Coronary artery (tissue), 2 donors: Measurements from ENCODE around the gene PLD5.
"Not testable (repeated sequence)": the region's sequence is repeated elsewhere in the genome, so short reads cannot be mapped to it uniquely, and the experiment has no call there.

Experiments
- DNase-seq: peaks from one replicate; pipeline ENCODE4 v3.0.0-alpha.2; 2017; ENCODE audit warnings: low spot score
- H3K27ac ChIP-seq, 2 donors: fragments of 200-600 bp; sonication (generic); one replicate each; pipeline ENCODE4 v1.5.1; 2016 to 2019
- H3K4me3 ChIP-seq: fragments of 200-600 bp; sonication (generic); 2 replicates; pipeline ENCODE4 v1.5.1; 2016; ENCODE audit warnings: mild to moderate bottlenecking, moderate library complexity
- TF ChIP-seq, protein P1 (sequence below): fragments of 200-600 bp; sonication (generic); IDR thresholded peaks from one replicate; pipeline ENCODE4 v1.5.1; 2019; ENCODE audit warnings: antibody characterized with exemption

Gene PLD5

DNA sequence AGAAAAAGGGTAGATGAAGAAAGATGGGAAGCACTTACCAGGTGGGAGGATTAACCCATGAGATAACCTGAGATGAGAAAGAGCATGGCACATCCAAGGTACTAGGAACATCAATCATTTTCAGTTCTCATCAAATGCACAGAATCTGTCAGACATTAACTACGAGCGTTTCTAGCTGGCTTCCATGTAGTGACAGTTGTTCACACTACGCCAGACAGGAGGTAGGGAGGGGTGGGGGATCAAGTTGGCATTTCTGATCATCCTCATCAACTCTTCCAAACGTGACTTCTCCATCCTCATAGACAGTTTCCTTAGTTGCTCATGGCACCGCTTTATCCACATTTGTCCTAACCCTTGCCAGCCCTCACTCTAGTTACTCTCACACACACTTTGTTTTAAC, 120.2 kb downstream of the PLD5 start:
- TF ChIP-seq, protein P1, sequence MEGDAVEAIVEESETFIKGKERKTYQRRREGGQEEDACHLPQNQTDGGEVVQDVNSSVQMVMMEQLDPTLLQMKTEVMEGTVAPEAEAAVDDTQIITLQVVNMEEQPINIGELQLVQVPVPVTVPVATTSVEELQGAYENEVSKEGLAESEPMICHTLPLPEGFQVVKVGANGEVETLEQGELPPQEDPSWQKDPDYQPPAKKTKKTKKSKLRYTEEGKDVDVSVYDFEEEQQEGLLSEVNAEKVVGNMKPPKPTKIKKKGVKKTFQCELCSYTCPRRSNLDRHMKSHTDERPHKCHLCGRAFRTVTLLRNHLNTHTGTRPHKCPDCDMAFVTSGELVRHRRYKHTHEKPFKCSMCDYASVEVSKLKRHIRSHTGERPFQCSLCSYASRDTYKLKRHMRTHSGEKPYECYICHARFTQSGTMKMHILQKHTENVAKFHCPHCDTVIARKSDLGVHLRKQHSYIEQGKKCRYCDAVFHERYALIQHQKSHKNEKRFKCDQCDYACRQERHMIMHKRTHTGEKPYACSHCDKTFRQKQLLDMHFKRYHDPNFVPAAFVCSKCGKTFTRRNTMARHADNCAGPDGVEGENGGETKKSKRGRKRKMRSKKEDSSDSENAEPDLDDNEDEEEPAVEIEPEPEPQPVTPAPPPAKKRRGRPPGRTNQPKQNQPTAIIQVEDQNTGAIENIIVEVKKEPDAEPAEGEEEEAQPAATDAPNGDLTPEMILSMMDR = no peak
- Histone ChIP-seq H3K4me3 (no peak overlapping the region), H3K27ac (no peak overlapping the region)
- DNase-seq = no peak

DNA sequence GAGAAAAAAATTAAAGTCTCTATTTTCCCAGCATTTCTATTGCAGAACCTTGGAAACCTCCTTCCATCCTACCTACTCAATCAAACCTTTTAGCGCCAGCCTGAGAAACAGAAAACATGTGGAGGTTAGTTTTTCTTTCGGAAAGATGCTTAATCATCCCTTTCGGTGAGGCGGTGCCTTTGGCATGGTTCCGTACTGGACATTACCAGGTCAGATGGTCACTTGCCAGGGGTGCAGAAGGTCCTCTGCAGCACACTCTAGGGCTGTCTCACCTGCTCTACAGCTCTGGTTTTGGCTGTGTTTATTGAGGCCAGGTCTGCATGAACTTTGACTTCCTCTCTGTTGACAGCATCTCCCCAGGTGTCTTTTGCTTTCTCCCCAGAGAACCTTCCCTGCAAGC, 121.5 kb downstream of the PLD5 start:
- TF ChIP-seq, protein P1 = no peak
- Histone ChIP-seq H3K4me3 (no peak overlapping the region), H3K27ac (no peak overlapping the region)
- no peak for DNase-seq

DNA sequence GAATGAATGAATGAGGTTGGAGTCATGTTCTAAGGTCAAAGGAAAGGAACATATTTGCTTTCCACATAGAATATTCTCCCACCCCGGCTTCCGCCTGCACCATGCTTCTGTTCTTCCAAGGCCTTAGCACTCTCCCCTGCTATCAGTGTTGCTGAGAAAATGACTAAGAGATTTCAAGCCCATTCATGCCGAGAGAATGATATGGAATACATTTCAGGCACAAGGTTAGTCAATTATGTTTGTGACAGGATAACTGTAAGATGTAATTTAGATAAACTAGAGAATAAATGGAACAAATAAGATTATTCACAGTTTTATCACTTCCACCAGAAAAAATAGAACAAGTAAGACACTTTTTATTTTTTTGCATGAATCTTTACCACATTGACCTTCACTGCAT, 122.6 kb downstream of the PLD5 start:
- TF ChIP-seq, protein P1 = no peak
- Histone ChIP-seq H3K4me3 (no peak overlapping the region), H3K27ac (no peak overlapping the region)
- no peak for DNase-seq

DNA sequence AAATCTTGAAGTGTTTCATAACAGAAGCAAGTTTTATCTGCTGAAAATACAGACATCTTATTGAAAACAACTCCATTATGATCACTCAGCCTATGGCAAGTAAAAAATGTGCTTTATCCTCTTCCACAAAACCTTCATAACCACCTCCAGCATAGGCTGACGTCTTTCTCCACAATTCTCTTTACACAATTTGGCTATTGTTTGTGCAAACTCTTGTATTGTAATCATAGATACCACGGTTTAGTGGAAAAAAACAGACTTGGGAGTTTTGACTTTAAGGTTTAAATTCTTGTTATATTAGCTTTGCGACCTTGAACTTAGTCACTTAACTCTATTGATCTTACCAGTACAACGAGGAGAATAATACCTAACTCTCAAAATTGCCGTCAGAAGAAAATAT, 126.1 kb downstream of the PLD5 start:
- Histone ChIP-seq H3K27ac (no peak overlapping the region), H3K4me3 (no peak overlapping the region)
- TF ChIP-seq, protein P1 = no peak
- no peak for DNase-seq

DNA sequence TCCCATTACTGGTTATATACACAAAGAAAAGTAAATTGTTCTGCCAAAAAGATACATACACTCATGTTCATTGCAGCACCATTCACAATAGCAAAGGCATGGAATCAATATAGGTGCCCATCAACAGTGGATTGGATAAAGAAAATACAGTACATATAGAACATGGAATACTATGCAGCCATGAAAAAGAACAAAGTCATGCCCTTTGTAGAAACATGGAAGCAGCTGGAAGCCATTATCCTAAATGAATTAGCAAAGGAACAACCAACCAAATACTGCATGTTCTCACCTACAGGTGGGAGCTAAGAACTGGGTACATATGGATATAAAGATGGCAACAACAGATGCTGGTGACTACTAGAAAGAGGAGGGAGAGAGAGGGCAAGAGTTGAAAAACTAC, 132.6 kb downstream of the PLD5 start:
- H3K4me3 ChIP-seq = no peak overlapping the region
- TF ChIP-seq, protein P1 = no peak
- no peak overlapping the region for H3K27ac ChIP-seq
- no peak for DNase-seq

DNA sequence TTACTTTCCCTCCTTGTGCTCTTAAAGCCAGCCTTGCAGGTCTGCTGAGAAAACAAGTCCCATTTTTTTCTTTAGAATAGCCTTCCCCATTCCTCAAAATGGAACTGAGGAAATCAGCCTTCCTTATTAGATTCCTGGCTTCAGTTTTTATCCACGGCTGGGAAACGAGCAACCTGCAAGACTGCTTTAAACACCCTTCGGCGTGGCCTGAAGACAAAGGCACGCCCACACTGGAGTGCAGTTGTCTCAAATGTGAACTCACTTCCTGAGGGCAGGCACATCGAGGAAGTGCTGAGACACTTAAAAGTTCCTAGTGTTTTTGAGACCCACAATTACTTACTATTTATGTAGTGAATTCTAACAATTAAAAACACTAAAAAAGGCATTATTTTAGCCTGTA, 148.4 kb downstream of the PLD5 start:
- not testable (repeated sequence) for H3K4me3 ChIP-seq, H3K27ac ChIP-seq, DNase-seq

DNA sequence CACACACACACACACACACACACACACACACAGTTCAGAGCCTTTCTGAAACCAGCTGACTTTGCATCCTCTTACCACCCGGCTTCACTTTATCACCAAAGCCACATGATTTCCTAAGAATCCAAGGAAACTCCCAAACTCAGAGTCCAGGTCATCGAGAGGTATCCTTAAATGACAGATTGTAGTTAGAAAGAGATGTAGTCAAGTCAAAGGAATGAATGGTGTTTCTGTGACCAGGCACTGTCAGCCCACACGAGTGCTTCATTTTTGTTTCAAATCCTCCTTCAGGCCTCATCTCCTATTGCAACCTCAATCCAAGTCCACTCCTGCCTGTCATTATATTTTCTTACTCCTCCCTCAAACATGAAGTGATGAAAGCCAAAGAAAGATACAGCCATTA, 174.1 kb downstream of the PLD5 start:
- not testable (repeated sequence) for DNase-seq, H3K4me3 ChIP-seq, H3K27ac ChIP-seq

DNA sequence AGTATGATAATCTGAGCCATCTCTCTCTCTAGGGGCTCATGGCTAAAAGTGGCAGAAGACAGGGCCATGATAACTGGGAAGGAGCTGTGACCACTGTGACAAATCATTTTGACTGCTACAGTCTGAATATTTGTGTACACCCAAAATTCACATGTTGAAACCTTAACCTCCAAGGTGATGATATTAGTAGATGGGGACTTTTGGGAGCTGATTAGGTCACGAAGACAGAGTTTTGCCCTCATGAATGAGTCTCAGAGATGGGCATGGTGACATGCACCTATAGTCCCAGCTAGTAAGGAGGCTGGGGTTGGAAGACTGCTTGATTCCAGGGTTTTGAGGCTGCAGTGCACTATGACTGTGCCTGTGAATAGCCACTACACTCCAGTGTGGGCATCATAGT, 174.9 kb downstream of the PLD5 start:
- no peak for DNase-seq
- H3K27ac ChIP-seq = no peak overlapping the region
- TF ChIP-seq, protein P1 = no peak
- no peak overlapping the region for H3K4me3 ChIP-seq

DNA sequence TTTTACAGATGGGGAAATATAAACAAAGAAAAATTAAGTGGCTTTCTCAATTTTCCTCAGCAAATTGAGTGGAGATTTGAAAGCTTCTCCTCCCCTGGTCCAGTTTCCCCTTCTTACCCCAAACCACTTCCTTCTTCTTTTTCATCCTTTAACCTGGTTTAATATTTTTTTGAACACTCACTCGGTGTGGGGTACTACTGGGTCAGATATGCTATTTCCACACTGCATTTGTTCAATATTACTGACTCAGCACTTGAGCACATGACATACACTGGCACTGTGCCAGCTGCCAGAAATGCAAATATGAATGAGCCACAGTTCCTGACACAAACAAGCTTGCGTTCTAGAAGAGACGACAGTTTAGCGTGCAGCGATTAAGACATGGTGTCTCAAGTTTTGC, 193.6 kb downstream of the PLD5 start:
- not testable (repeated sequence) for DNase-seq, H3K27ac ChIP-seq, H3K4me3 ChIP-seq

DNA sequence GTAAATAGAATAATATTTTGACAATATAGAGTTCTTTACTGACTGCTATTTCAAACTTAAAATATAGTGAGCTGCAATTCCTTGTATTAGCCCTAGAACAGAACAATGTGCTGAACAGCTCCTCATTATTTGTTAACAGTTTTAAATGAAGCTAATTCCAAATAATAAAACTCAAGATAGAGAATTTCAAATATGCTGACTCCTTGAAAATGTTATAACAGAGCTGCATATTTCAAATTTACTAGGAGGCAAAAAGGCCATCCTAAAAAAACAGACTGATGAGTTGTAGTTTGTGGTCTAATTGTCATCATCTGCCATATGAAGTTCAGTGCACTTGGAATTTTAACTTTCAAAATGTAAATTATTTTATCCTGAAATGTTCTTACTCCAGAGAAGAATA, 197.1 kb downstream of the PLD5 start:
- not testable (repeated sequence) for H3K27ac ChIP-seq, DNase-seq, H3K4me3 ChIP-seq

DNA sequence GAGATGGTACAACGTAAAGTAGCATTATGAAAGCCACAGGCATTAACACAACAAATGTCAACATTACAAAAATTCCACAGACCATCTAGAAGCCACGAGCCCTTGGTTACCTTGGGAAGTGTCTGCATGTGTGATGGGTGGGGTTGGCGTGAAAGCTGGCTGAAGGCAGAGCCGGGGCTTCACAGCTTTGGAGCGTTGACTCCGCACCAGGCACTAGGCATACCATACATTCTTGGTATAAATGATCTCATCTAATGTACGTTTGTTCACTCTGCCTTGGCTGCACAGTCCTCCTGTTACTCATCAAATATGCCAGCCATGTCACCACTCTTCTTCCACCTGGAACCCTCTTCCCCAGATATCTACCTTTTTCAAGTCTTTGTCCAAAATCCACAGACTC, 202.5 kb downstream of the PLD5 start:
- not testable (repeated sequence) for H3K4me3 ChIP-seq, DNase-seq, H3K27ac ChIP-seq
